CD4-positive, alpha-beta T cell treated with Interleukin-15 for 1 hour (primary cell): ENCODE measurements around the gene NEURL1.
"Not testable (repeated sequence)": the region's sequence is repeated elsewhere in the genome, so short reads cannot be mapped to it uniquely, and the experiment has no call there.

Source experiments
- DNase-seq: peaks from one replicate; pipeline ENCODE4 v3.0.0-alpha.2; 2020

NEURL1 gene

GRCh38 chr10:103465411-103466179, 27.9 kb upstream of the NEURL1 start:
- no peak for DNase-seq

- DNase-seq: no peak
Observed at GRCh38 chr10:103466734-103467133, 26.8 kb upstream of the NEURL1 start.

GRCh38 chr10:103467406-103467805, 26.1 kb upstream of the NEURL1 start:
- peak; percentile 43 for DNase-seq

- DNase-seq: no peak
Observed at GRCh38 chr10:103469201-103469600, 24.3 kb upstream of the NEURL1 start.

- peak; percentile 81 for DNase-seq
Observed at GRCh38 chr10:103470761-103471653, 22.5 kb upstream of the NEURL1 start.

GRCh38 chr10:103472005-103472404, 21.5 kb upstream of the NEURL1 start:
- DNase-seq: no peak

- DNase-seq: no peak
Observed at GRCh38 chr10:103473261-103473671, 20.2 kb upstream of the NEURL1 start.

GRCh38 chr10:103474077-103474476, 19.4 kb upstream of the NEURL1 start:
- no peak for DNase-seq

- no peak for DNase-seq
Observed at GRCh38 chr10:103475437-103475836, 18.1 kb upstream of the NEURL1 start.

- DNase-seq: no peak
Observed at GRCh38 chr10:103476046-103476768, 17.3 kb upstream of the NEURL1 start.

GRCh38 chr10:103478671-103479070, 14.8 kb upstream of the NEURL1 start:
- no peak for DNase-seq

- DNase-seq: no peak
Observed at GRCh38 chr10:103479135-103479534, 14.4 kb upstream of the NEURL1 start, which contains the start of gene CALHM3. Gene CALHM3 (minus strand): TSS chr10:103479240. CDS start chr10:103479032, 208 bp downstream.

GRCh38 chr10:103480521-103480920, 13.0 kb upstream of the NEURL1 start:
- no peak for DNase-seq

- DNase-seq: no peak
Observed at GRCh38 chr10:103481974-103482531, 11.5 kb upstream of the NEURL1 start.

GRCh38 chr10:103486635-103487409, 6.7 kb upstream of the NEURL1 start:
- not testable (repeated sequence) for DNase-seq

GRCh38 chr10:103487410-103487708, 6.1 kb upstream of the NEURL1 start:
- DNase-seq: no peak

GRCh38 chr10:103490986-103491314, 2.6 kb upstream of the NEURL1 start:
- DNase-seq: no peak

GRCh38 chr10:103491729-103492364, 1.7 kb upstream of the NEURL1 start:
- no peak for DNase-seq

GRCh38 chr10:103492655-103493261, 747 bp upstream of the NEURL1 start:
- no peak for DNase-seq

GRCh38 chr10:103493916-103494877, 692 bp downstream of the NEURL1 start:
- DNase-seq: no peak
